Tibial nerve (tissue), 3 donors: Measurements from ENCODE around the gene MAPK8IP3.

Experiments used
- CTCF ChIP-seq, 5 experiments: fragments of 200-600 bp in 3 of 5; fragments of 450-650 bp in 2 of 5; sonication (generic) in 3 of 5; IDR thresholded peaks; one replicate each; pipeline ENCODE4 v1.5.1; 2016 to 2019; ENCODE audit warnings: antibody characterized with exemption in 5 of 5, mild to moderate bottlenecking in 3 of 5, moderate library complexity in 2 of 5
- POLR2A ChIP-seq, 2 donors: fragments of 450-650 bp; IDR thresholded peaks; one replicate each; pipeline ENCODE4 v1.6.1; 2017; ENCODE audit warnings: antibody characterized with exemption in 2 of 2, mild to moderate bottlenecking in 2 of 2, moderate library complexity in 2 of 2

- TF ChIP-seq CTCF (IDR thresholded peaks at IDR 0.05) (no peak), POLR2A (IDR thresholded peaks at IDR 0.05) (no peak)
Measured at GRCh38 chr16:1770328-1771187, 64.6 kb downstream of the MAPK8IP3 start.
